SK-N-MC (cell line): ENCODE measurements around the gene LRP1B.

ENCODE experiments used
- DNase-seq: peaks from one replicate; pipeline ENCODE4 v3.0.0-alpha.2; 2011; ENCODE audit warnings: low read depth, low spot score
- H3K27ac ChIP-seq: fragments of 200-600 bp; sonication (generic); 2 replicates; pipeline ENCODE4 v1.5.1; 2016; ENCODE audit warnings: mixed run types
- H3K36me3 ChIP-seq: fragments of 200-600 bp; sonication (generic); 2 replicates; pipeline ENCODE4 v1.6.1; 2017; ENCODE audit warnings: antibody characterized with exemption, low read length, mixed read lengths; ENCODE audit not compliant: insufficient read depth
- H3K4me3 ChIP-seq: fragments of 200-600 bp; sonication (generic); 2 replicates; pipeline ENCODE4 v1.5.1; 2016
- H3K9ac ChIP-seq: fragments of 200-600 bp; sonication (generic); 2 replicates; pipeline ENCODE4 v1.8.0; 2017; ENCODE audit warnings: mixed run types, mixed read lengths; ENCODE audit not compliant: insufficient read length
- H3K9me3 ChIP-seq: fragments of 200-600 bp; sonication (generic); 2 replicates; pipeline ENCODE4 v1.6.1; 2017; ENCODE audit warnings: low read depth, mild to moderate bottlenecking, antibody characterized with exemption, low read length, moderate library complexity, mixed read lengths
- EZH2 ChIP-seq: fragments of 200-600 bp; sonication (generic); IDR thresholded peaks from one replicate; pipeline ENCODE4 v1.6.1; 2017; ENCODE audit warnings: antibody characterized with exemption
- FOXP2 ChIP-seq: optimal IDR thresholded peaks from 2 replicates; pipeline ENCODE3; 2011; ENCODE audit warnings: mild to moderate bottlenecking, moderate library complexity; ENCODE audit not compliant: insufficient read depth; ENCODE audit errors: extremely low read length, control extremely low read depth
- POLR2AphosphoS5 ChIP-seq: IDR thresholded peaks from 2 replicates; pipeline ENCODE4 v1.6.1; 2012; ENCODE audit warnings: mild to moderate bottlenecking, low read depth, low read length, borderline replicate concordance

Gene LRP1B

DNA sequence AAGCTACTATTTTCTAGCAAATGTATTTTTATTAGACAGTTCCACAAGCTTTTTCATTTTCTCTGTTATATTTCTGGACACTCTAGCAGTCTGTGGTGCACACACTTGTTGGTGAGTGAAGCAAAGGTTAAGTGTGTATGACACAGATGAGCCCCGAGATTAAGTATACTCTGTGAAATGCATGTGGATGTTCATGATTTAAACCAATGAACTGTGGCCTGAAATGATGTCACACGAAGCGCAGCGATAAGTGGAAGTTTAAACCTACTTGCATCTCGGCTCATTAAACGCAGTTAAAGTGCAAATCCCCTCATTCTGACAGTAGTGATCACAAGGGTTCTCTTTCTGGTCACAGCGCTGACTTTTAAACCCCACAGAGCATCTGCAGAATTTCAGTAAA, 1861.8 kb downstream of the LRP1B start:
- no peak overlapping the region for H3K4me3 ChIP-seq
- DNase-seq, result no peak
- no peak overlapping the region for H3K27ac ChIP-seq
- H3K36me3 ChIP-seq, result no peaks in the 10 kb centered on the region
- no peak for TF ChIP-seq FOXP2
- no peak for TF ChIP-seq POLR2AphosphoS5
- TF ChIP-seq EZH2, result no peak
- H3K9me3 ChIP-seq, result no peaks in the 10 kb centered on the region
- no peak overlapping the region for H3K9ac ChIP-seq

DNA sequence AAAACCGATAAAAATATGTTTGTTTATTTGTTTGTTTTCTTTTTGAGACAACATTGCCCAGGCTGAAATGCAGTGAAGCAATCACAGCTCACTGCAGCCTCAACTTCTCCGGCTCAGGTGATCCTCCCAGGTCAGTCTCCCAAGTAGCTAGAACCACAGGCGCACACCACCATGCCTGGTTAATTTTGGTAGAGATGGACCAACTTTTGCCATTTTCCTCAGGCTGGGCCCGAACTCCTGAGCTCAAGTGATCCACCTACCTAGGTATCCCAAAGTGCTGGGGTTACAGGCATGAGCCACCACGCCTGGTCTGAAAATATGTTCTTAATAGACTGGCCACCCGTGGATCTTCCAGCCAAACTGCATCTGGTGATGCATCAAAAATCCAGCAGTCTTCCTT, 1867.9 kb downstream of the LRP1B start:
- H3K36me3 ChIP-seq, result no peaks in the 10 kb centered on the region
- no peaks in the 10 kb centered on the region for H3K9me3 ChIP-seq
- H3K9ac ChIP-seq, result no peak overlapping the region
- no peak for DNase-seq
- TF ChIP-seq EZH2 (no peak), FOXP2 (no peak), POLR2AphosphoS5 (no peak)
- no peak overlapping the region for H3K4me3 ChIP-seq
- no peak overlapping the region for H3K27ac ChIP-seq

DNA sequence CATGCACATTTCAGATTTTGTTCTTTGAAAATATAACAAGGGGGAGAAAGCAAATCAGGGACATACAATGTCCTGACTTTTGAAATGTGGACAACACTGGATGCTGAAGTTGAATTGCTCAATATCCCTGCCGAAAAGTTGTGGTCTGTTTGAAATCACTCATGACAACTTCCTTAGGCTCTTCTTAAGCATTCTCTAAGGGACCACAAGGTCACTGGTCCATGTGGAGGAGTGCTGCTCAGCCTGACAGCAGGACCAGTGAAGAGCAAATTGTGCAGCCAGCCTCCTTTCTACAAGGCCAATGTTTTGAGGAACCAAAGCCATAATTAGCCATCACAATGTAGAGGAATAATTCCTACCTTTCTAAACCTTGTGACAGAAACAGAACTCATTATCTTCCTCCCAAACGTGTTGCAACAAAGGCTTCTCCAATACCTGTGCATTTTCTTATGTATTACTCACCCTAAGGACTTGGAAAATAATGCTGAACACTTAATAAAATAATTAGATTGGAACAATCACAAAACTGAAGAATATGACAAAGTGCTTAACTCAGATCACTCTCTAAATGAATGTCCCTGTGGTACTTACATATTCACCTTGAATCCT, 1873.0 kb downstream of the LRP1B start:
- no peak for DNase-seq
- Histone ChIP-seq H3K9ac (no peak overlapping the region), H3K36me3 (no peaks in the 10 kb centered on the region), H3K27ac (no peak overlapping the region), H3K4me3 (no peak overlapping the region), H3K9me3 (no peaks in the 10 kb centered on the region)
- TF ChIP-seq POLR2AphosphoS5, result no peak
- no peak for TF ChIP-seq FOXP2
- TF ChIP-seq EZH2, result no peak

DNA sequence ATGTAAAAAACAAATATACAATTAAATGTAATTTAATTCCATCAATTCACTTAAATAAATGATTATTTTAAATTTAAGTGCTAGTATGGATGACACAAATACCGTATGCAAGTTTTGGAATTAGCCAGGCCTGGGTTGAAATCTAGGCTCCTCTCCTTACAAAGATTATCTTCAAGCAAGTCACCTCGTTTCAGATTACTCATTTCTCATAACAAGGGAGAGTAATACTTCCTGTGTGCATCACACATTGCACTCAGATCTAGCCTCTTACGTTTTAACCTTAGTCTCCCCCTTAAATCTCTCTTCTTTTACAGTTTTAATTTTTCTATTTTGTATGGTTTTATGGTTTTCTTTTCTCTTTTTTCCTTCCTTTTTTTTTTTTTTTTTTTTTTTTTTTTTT, 1874.7 kb downstream of the LRP1B start:
- TF ChIP-seq POLR2AphosphoS5 (no peak), EZH2 (no peak)
- DNase-seq, result no peak
- no peak overlapping the region for H3K4me3 ChIP-seq
- no peaks in the 10 kb centered on the region for H3K36me3 ChIP-seq
- no peak overlapping the region for H3K9ac ChIP-seq
- H3K9me3 ChIP-seq, result no peaks in the 10 kb centered on the region
- no peak overlapping the region for H3K27ac ChIP-seq

DNA sequence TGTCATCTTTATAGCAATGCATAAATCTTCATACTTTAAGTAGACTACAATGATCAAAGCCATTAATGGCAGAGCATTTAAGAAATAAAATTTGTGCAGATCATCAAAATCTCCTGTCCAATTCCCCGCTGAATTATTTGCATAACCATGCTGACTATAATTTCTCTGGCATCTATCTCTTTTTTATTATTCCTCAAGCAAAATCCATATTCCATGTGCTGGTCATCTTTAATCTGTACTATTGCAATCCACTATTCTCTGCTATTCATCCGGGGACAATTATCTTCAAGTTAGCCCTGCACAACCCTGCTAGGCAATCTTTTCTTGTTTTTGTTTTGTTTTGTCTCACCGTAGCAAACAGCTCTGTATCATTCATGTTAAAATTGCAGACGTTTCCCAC, 1881.0 kb downstream of the LRP1B start:
- Histone ChIP-seq H3K4me3 (no peak overlapping the region), H3K9me3 (no peaks in the 10 kb centered on the region), H3K27ac (no peak overlapping the region), H3K9ac (no peak overlapping the region), H3K36me3 (no peaks in the 10 kb centered on the region)
- TF ChIP-seq EZH2, result no peak
- no peak for TF ChIP-seq FOXP2
- no peak for TF ChIP-seq POLR2AphosphoS5
- DNase-seq, result no peak

DNA sequence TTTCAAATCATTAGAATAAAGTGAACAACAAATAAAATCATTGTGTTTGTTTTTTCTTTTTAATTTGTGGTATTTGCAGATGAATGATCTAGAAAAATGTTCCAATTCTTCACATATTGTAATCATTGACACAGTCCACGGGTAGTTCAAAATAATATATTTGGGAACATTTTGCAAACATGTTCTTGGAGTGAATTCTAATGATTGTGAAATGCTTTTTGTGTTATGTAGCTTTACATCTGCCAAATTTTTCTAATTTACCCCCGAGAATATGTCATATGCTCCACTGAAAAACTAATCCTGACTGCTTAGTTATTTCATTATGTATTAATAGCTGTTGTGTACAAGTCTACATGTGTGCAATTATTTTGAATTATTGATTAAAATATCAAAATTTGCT, 1882.2 kb downstream of the LRP1B start:
- H3K27ac ChIP-seq, result no peak overlapping the region
- no peaks in the 10 kb centered on the region for H3K36me3 ChIP-seq
- no peaks in the 10 kb centered on the region for H3K9me3 ChIP-seq
- no peak for DNase-seq
- TF ChIP-seq FOXP2 (no peak), EZH2 (no peak), POLR2AphosphoS5 (no peak)
- no peak overlapping the region for H3K4me3 ChIP-seq
- H3K9ac ChIP-seq, result no peak overlapping the region

DNA sequence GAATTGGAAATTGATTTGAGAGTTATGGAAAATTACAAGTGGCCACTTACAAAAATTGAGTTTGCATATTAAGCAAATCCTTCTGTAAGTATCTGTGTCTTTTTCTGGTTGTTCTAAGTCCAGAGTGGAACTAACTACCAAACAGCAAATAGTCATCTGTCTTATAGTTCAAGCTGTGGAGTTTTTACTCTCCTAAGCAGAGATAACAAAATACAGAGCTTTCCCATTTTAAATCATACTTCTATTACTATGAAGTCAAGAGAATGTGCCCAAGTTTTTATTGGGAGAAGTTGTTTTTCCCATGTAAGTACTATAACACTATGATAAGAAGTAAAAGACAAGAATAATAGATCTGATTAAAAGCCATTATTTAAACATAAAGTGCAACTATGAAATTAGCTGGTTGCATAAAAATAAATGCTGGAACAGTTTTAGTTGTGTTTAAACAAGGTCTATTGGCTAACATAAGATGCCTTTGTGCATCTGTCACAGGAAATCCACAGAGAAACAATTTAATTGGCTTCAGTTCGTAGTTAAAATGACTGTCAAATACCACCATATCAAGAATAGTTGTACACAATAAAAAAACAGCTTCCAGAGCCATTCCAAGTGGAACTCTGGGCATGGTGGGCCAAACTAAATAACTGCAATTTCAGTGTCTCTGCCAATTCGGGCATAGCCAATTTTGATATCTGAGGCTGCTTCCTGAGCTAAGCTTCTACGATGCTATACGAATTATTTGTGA, 1883.2 kb downstream of the LRP1B start:
- TF ChIP-seq POLR2AphosphoS5 (no peak), EZH2 (no peak), FOXP2 (no peak)
- DNase-seq, result no peak
- no peak overlapping the region for H3K9ac ChIP-seq
- no peaks in the 10 kb centered on the region for H3K36me3 ChIP-seq
- no peak overlapping the region for H3K27ac ChIP-seq
- no peaks in the 10 kb centered on the region for H3K9me3 ChIP-seq
- H3K4me3 ChIP-seq, result no peak overlapping the region

DNA sequence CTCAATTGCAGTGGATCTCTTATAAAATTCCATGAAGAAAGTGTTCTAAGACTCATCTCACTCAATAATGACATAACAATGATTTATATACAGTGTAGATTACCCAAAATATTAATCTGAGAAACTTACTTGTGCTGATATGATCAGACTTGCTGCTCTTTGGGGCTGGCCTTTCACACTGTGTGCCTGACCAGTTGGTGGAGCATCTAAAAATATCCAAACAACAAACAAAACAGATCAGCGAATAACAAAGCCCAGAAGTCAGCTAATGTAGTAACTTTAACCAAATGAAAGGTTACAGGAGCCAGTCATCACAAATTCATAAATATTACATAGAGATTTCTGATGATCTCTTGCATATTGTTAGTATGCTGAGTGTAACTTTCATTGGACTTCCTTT, 1883.9 kb downstream of the LRP1B start:
- H3K36me3 ChIP-seq, result no peaks in the 10 kb centered on the region
- no peak overlapping the region for H3K4me3 ChIP-seq
- H3K27ac ChIP-seq, result no peak overlapping the region
- no peak overlapping the region for H3K9ac ChIP-seq
- no peaks in the 10 kb centered on the region for H3K9me3 ChIP-seq
- TF ChIP-seq EZH2, result no peak
- TF ChIP-seq POLR2AphosphoS5, result no peak
- TF ChIP-seq FOXP2, result no peak
- no peak for DNase-seq
